Coronary artery (tissue), 2 donors: ENCODE measurements around the gene TNFAIP8L2.
"Not testable (repeated sequence)": the region's sequence is repeated elsewhere in the genome, so short reads cannot be mapped to it uniquely, and the experiment has no call there.

Experiments
- DNase-seq: peaks from one replicate; pipeline ENCODE4 v3.0.0-alpha.2; 2017; ENCODE audit warnings: low spot score
- H3K27ac ChIP-seq, 2 donors: fragments of 200-600 bp; sonication (generic); one replicate each; pipeline ENCODE4 v1.5.1; 2016 to 2019
- H3K4me3 ChIP-seq: fragments of 200-600 bp; sonication (generic); 2 replicates; pipeline ENCODE4 v1.5.1; 2016; ENCODE audit warnings: mild to moderate bottlenecking, moderate library complexity
- CTCF ChIP-seq: fragments of 200-600 bp; sonication (generic); IDR thresholded peaks from one replicate; pipeline ENCODE4 v1.5.1; 2019; ENCODE audit warnings: antibody characterized with exemption

Gene TNFAIP8L2

DNA sequence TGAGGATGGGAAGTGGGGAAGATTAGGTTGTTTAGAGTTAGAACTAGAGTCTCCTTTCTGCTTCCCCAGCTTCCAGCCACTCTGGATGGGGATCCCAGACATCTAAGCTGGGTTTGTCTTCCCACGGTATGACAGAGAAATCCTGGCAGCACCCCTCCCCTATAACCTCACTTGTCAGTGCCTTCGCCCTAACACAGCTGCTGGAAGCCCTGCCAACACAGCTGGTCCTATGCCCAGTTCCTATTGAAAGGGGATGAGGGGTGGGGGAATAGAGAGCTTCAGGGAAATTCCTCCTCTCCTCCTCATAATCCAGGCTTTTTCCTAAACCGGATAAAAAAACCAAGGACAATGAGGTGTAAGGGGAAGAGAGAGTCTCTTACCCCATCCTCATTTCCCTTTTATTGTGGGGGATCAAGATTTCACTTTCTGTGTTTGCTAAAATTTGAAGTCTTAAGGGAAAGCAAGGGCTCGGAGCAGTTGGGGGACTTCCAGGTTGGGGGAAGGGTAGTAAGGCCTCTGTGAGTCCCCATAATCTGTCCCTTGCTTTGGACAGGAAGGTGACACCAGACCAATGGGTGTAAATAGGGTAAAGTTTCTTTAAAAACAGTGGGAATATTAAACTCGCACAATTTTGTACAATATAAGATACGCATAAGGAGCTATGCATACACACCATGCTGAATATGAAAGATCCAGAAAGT is 18.7 kb downstream of the TNFAIP8L2 start:
- no peak overlapping the region for H3K27ac ChIP-seq
- no peak for TF ChIP-seq CTCF
- DNase-seq = no peak

GRCh38 chr1:151175863-151176262 is 19.4 kb downstream of the TNFAIP8L2 start, which contains the start of gene TMOD4:
Gene TMOD4 (minus strand): TSS chr1:151175981. CDS start chr1:151174875, 1,106 bp downstream.
- Histone ChIP-seq H3K4me3 (no peak within 1 kb of the TSS), H3K27ac (no peak within 1 kb of the TSS)
- TF ChIP-seq CTCF = no peak
- DNase-seq = no peak

More for the DNA sequence above, 18.7 kb downstream of the TNFAIP8L2 start:
- no peak overlapping the region for H3K4me3 ChIP-seq

DNA sequence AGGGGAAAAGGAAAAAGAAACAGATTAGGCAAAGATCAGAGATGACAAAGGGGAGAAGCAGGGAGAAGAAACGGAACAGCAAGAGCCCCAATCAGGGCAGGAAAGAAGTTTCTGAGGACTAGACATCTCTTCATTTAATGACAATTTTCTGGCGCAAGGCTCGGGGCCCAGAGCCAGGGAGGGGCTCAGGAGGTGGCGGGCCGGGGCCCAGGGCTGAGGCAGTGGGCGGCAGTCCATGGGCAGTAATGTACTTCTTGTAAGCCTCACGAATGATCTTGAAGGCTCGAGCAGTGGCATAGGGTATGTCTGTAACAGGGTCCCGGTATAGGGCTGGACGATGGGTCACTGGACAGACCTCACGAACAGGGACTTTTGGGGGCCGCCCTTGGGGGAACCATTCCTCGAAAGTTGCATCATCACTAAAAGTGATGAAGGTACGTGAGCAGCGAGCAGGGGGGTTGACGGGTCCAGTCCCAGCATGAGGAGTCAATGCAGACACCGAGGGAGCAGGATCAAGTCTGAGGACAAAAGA is 20.1 kb downstream of the TNFAIP8L2 start:
- DNase-seq = no peak

DNA sequence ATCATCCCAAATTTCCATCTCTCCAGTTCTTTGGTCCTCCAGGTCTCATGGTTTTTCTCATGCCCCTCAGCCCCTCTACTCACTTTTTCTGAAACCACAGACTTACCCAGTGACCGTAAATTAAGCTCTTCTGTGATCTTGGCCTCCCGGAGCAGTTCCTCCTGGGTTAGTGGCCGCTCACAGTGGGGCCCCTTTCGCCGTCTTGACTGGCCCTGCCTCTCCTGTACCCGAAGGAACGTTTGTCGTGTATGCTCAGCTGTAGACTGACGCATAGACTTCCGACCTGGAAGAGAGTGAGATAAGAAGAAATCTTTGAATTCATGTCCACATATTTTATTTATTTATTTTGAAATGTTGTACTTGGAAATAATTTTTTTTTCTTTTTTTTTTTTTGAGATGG is 27.8 kb downstream of the TNFAIP8L2 start:
- H3K4me3 ChIP-seq = no peak overlapping the region
- H3K27ac ChIP-seq = no peak overlapping the region
- no peak for DNase-seq
- TF ChIP-seq CTCF = no peak

More for the DNA sequence above, 20.1 kb downstream of the TNFAIP8L2 start:
- H3K4me3 ChIP-seq = no peak overlapping the region
- H3K27ac ChIP-seq = no peak overlapping the region
- no peak for TF ChIP-seq CTCF

DNA sequence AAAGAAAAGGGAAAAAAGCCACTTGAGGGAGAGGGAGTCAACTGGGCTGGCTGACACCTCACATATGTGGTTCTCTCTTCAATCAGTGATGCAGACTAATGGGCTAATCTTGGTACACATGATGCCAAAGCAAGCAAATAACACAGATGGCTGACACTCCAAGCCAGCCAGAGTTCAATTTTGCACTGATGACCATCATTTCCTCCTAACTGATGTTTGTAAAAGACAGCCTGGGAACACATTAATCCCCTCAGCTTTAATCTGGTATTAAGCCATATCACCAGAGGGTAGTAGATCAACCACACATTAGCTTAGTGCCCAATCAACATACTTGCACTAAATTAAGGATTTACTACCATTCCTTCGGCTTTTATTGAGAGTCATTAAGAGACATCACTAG is 30.8 kb downstream of the TNFAIP8L2 start:
- no peak for TF ChIP-seq CTCF
- no peak for DNase-seq
- Histone ChIP-seq H3K4me3 (no peak overlapping the region), H3K27ac (no peak overlapping the region)

- not testable (repeated sequence) for H3K27ac ChIP-seq, DNase-seq
- peak overlapping the region; percentile 85 for H3K4me3 ChIP-seq
Measured at GRCh38 chr1:151188667-151189066, 32.2 kb downstream of the TNFAIP8L2 start.

DNA sequence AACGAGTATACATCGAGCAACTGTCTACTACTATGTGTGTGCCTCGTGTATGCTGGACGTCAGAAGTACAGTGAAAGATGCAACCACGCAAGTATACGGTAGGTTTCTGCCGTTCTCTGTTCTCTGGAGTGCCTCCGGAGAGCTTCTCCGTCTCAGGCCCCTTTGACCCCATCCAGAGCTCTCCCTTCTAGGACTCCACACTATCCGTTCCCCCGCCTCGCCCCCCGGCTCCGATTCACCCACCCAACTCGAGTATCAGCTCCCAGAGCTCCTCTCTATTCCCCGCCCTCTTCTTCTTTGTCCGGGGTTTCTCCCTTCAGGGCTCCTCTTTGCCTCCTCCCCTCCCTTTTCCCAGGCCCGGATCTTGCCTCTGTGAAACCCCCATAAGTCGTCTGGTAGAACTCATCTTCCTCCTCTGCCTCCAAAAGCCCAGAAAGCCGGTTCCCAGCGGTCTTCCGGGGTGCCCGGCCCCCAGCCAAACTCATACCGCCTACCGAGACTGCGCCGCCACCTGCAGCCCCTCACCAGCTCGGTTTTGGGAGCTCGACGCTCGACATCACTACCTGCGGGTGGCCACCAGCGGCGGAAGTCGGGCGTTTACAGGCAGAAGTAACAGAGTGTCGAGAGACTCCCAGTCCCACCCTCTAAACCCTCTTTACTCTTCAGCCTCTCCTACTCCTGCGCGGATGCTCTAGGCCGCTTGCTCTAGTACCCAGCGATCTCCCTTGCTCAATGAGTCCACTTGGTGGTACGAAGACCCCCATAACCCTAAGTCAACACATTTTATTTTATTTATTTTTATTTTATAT is 33.4 kb downstream of the TNFAIP8L2 start, which contains the start of gene VPS72:
Gene VPS72 (minus strand): TSS at position 561 of the 809 bp plus-strand sequence. CDS start 76 bp downstream, at position 485.
- peak; percentile 88 for DNase-seq
- peak within 1 kb of the TSS; percentile 75 to 82 for H3K27ac ChIP-seq
- H3K4me3 ChIP-seq = peak within 1 kb of the TSS; percentile 85
- TF ChIP-seq CTCF = no peak
